ENCODE results near the gene NEIL1.
"Not testable (repeated sequence)": the region's sequence is repeated elsewhere in the genome, so short reads cannot be mapped to it uniquely, and the experiment has no call there.

The NEIL1 gene

GRCh38 chr15:75380773-75381172 lies 33.9 kb downstream of the NEIL1 start:
- H3K4me1 ChIP-seq (ENCODE audit: control insufficient read depth, insufficient read depth, low read length) = no peaks in the 10 kb centered on the region
- H3K36me3 ChIP-seq (ENCODE audit: control insufficient read depth, insufficient read depth, low read length) = peaks cover 19% of the 10 kb centered on the region
- H3K27ac ChIP-seq (ENCODE audit: low read depth, low read length) = no peak overlapping the region
- H3K4me3 ChIP-seq (ENCODE audit: low read length) = no peak overlapping the region
- no peaks in the 10 kb centered on the region for H3K27me3 ChIP-seq (ENCODE audit: control insufficient read depth, insufficient read depth, low read length)
- H3K9ac ChIP-seq (ENCODE audit: low read length) = no peak overlapping the region

GRCh38 chr15:75383986-75384385 lies 37.1 kb downstream of the NEIL1 start:
- H3K4me3 ChIP-seq (ENCODE audit: low read length); H3K27me3 ChIP-seq (ENCODE audit: control insufficient read depth, insufficient read depth, low read length); H3K4me1 ChIP-seq (ENCODE audit: control insufficient read depth, insufficient read depth, low read length); H3K27ac ChIP-seq (ENCODE audit: low read depth, low read length); H3K9ac ChIP-seq (ENCODE audit: low read length): not testable (repeated sequence)
- H3K36me3 ChIP-seq (ENCODE audit: control insufficient read depth, insufficient read depth, low read length) = peaks cover 33% of the 10 kb centered on the region

- Histone ChIP-seq H3K27ac (ENCODE audit: low read depth, low read length) (no peak overlapping the region), H3K4me3 (ENCODE audit: low read length) (no peak overlapping the region), H3K9ac (ENCODE audit: low read length) (no peak overlapping the region), H3K4me1 (ENCODE audit: control insufficient read depth, insufficient read depth, low read length) (no peaks in the 10 kb centered on the region), H3K36me3 (ENCODE audit: control insufficient read depth, insufficient read depth, low read length) (peaks cover 45% of the 10 kb centered on the region), H3K27me3 (ENCODE audit: control insufficient read depth, insufficient read depth, low read length) (no peaks in the 10 kb centered on the region)
Observed at GRCh38 chr15:75389791-75390382, 43.0 kb downstream of the NEIL1 start.

- Histone ChIP-seq H3K27ac (ENCODE audit: low read depth, low read length) (no peak overlapping the region), H3K4me3 (ENCODE audit: low read length) (no peak overlapping the region), H3K9ac (ENCODE audit: low read length) (no peak overlapping the region), H3K36me3 (ENCODE audit: control insufficient read depth, insufficient read depth, low read length) (peaks cover 48% of the 10 kb centered on the region), H3K27me3 (ENCODE audit: control insufficient read depth, insufficient read depth, low read length) (no peaks in the 10 kb centered on the region), H3K4me1 (ENCODE audit: control insufficient read depth, insufficient read depth, low read length) (no peaks in the 10 kb centered on the region)
Observed at GRCh38 chr15:75397494-75397893, 50.7 kb downstream of the NEIL1 start.

GRCh38 chr15:75403892-75404291 lies 57.1 kb downstream of the NEIL1 start:
- H3K36me3 ChIP-seq (ENCODE audit: control insufficient read depth, insufficient read depth, low read length) = peaks cover 21% of the 10 kb centered on the region
- no peak overlapping the region for H3K27ac ChIP-seq (ENCODE audit: low read depth, low read length)
- no peak overlapping the region for H3K9ac ChIP-seq (ENCODE audit: low read length)
- H3K4me1 ChIP-seq (ENCODE audit: control insufficient read depth, insufficient read depth, low read length) = no peaks in the 10 kb centered on the region
- H3K4me3 ChIP-seq (ENCODE audit: low read length) = no peak overlapping the region
- H3K27me3 ChIP-seq (ENCODE audit: control insufficient read depth, insufficient read depth, low read length) = no peaks in the 10 kb centered on the region

All from rectal smooth muscle tissue (tissue), 1 donor.